HCT116 (cell line): ENCODE data around the gene OR1L8. TPM values are rescaled to one million over a fixed set of nuclear protein-coding genes. Genes with fewer than 3 reads are reported as not detected.

ENCODE experiments used
- ATAC-seq: fragments of 200-7000 bp; cut with Tn5 transposase; 2 replicates; pipeline ENCODE4 v1.9.1; 2020; ENCODE audit warnings: mild to moderate bottlenecking, moderate library complexity
- BruUV-seq: library from RNA; stranded (reverse); fragments of 400-500 nt; replicated peaks from 2 replicates; lab custom pipeline; 2021; lab: Mats Ljungman, UMichigan
- CTCF ChIA-PET: fragments of 300-600 bp; sonication (Branson Sonifier 250); formaldehyde crosslinking; loops from one replicate; lab custom pipeline; 2021; ENCODE audit warnings: antibody characterized with exemption; lab: Charles Lee
- POLR2A ChIA-PET: fragments of 300-600, 350-600 bp; sonication (Branson Sonifier 250); formaldehyde crosslinking; loops from one replicate; lab custom pipeline; 2021; ENCODE audit warnings: antibody characterized with exemption; lab: Charles Lee
- RAD21 ChIA-PET, 2 experiments: fragments of 300-600 bp; sonication (Branson Sonifier 250); formaldehyde crosslinking; loops; one replicate each; lab custom pipeline; 2023; ENCODE audit warnings: low total read pairs in 2 of 2; ENCODE audit not compliant: uncharacterized antibody in 2 of 2, unreplicated experiment in 2 of 2, low non-redundant PET in 1 of 2; lab: Charles Lee
- DNase-seq: peaks from one replicate; pipeline ENCODE4 v3.0.0-alpha.2; 2010; ENCODE audit warnings: low read depth, low spot score
- H2AFZ ChIP-seq: fragments of 200-600 bp; shearing (Covaris generic), sonication (generic); 2 replicates; pipeline ENCODE4 v1.6.1; 2017; ENCODE audit warnings: low read depth, mixed run types, mixed read lengths, antibody characterized with exemption, low read length; ENCODE audit not compliant: poor library complexity, severe bottlenecking
- H3K27ac ChIP-seq: 2 replicates; pipeline ENCODE4 v1.5.1; 2012; ENCODE audit warnings: low read depth, low read length
- H3K27me3 ChIP-seq: fragments of 200-600 bp; sonication (generic); 2 replicates; pipeline ENCODE4 v1.6.1; 2016; ENCODE audit warnings: mixed run types, low read length, mixed read lengths; ENCODE audit not compliant: insufficient read depth
- H3K36me3 ChIP-seq, 2 experiments: fragments of 200-500 bp in 1 of 2; fragments of 200-600 bp in 1 of 2; sonication (Bioruptor generic) in 1 of 2; sonication (generic) in 1 of 2; 2 replicates each; pipeline versions ENCODE4 v1.5.1 to v1.6.1; 2014 to 2016; ENCODE audit warnings: low read length in 2 of 2, inconsistent platforms in 1 of 2, mixed read lengths in 1 of 2, mixed run types in 1 of 2; ENCODE audit not compliant: insufficient read depth in 2 of 2, control insufficient read depth in 1 of 2
- H3K4me1 ChIP-seq, 2 experiments: fragments of 200-600 bp in 1 of 2; sonication (generic) in 1 of 2; 2 replicates each; pipeline versions ENCODE4 v1.5.1 to v1.6.1; 2012 to 2017; ENCODE audit warnings: low read length in 2 of 2, inconsistent platforms in 1 of 2, mild to moderate bottlenecking in 1 of 2, mixed read lengths in 1 of 2, mixed run types in 1 of 2, moderate library complexity in 1 of 2; ENCODE audit not compliant: insufficient read depth in 2 of 2, control insufficient read depth in 1 of 2
- H3K4me2 ChIP-seq: fragments of 200-600 bp; sonication (generic); 2 replicates; pipeline ENCODE4 v1.6.1; 2017; ENCODE audit warnings: mixed run types, low read length, mixed read lengths
- H3K4me3 ChIP-seq, 2 experiments: fragments of 200-600 bp in 1 of 2; sonication (generic) in 1 of 2; replicated peaks in 1 of 2; 2 replicates each; pipeline ENCODE4 v1.5.1; 2011 to 2016; ENCODE audit warnings: low read length in 2 of 2, control low read depth in 1 of 2, low read depth in 1 of 2, mild to moderate bottlenecking in 1 of 2, mixed read lengths in 1 of 2, mixed run types in 1 of 2
- H3K79me2 ChIP-seq: fragments of 200-600 bp; sonication (generic); 2 replicates; pipeline ENCODE4 v1.6.1; 2017; ENCODE audit warnings: mild to moderate bottlenecking, mixed run types, low read length, moderate library complexity, mixed read lengths; ENCODE audit not compliant: insufficient read depth
- H3K9ac ChIP-seq: fragments of 200-600 bp; sonication (generic); 2 replicates; pipeline ENCODE4 v1.6.1; 2016; ENCODE audit warnings: low read length, mixed read lengths
- H3K9me2 ChIP-seq: fragments of 200-600 bp; sonication (generic), shearing (Covaris generic); 2 replicates; pipeline ENCODE4 v1.6.1; 2017; ENCODE audit warnings: mixed run types, mild to moderate bottlenecking, moderate library complexity; ENCODE audit not compliant: insufficient read depth
- H3K9me3 ChIP-seq, 2 experiments: fragments of 200-500 bp in 1 of 2; fragments of 200-600 bp in 1 of 2; sonication (Bioruptor generic) in 1 of 2; sonication (generic) in 1 of 2; 2 replicates each; pipeline ENCODE4 v1.6.1; 2014 to 2017; ENCODE audit warnings: low read length in 2 of 2, mixed read lengths in 2 of 2, inconsistent platforms in 1 of 2, low read depth in 1 of 2, mild to moderate bottlenecking in 1 of 2, mixed run types in 1 of 2, moderate library complexity in 1 of 2; ENCODE audit not compliant: control insufficient read depth in 1 of 2, insufficient read depth in 1 of 2
- H4K20me1 ChIP-seq: fragments of 200-600 bp; sonication (generic), shearing (Covaris generic); 2 replicates; pipeline ENCODE4 v1.6.1; 2017; ENCODE audit warnings: mixed run types, mild to moderate bottlenecking, moderate library complexity; ENCODE audit not compliant: insufficient read depth
- ATF3 ChIP-seq: IDR thresholded peaks from 2 replicates; pipeline ENCODE4 v1.6.1; 2012
- CEBPB ChIP-seq: IDR thresholded peaks from 2 replicates; pipeline ENCODE4 v1.6.1; 2012; ENCODE audit warnings: low read depth
- EGR1 ChIP-seq: IDR thresholded peaks from 2 replicates; pipeline ENCODE4 v1.6.1; 2012; ENCODE audit warnings: low read depth
- ELF1 ChIP-seq: IDR thresholded peaks from 2 replicates; pipeline ENCODE4 v1.6.1; 2012; ENCODE audit warnings: low read depth, borderline replicate concordance
- EZH2 ChIP-seq: fragments of 200-600 bp; sonication (generic); IDR thresholded peaks from 2 replicates; pipeline ENCODE4 v1.6.1; 2017; ENCODE audit warnings: antibody characterized with exemption, mixed run types
- EZH2phosphoT487 ChIP-seq: fragments of 200-600 bp; IDR thresholded peaks from 2 replicates; pipeline ENCODE4 v1.6.1; 2018; ENCODE audit warnings: antibody characterized with exemption, borderline replicate concordance
- FOSL1 ChIP-seq: IDR thresholded peaks from 2 replicates; pipeline ENCODE4 v1.6.1; 2012; ENCODE audit warnings: low read depth
- JUND ChIP-seq: IDR thresholded peaks from 2 replicates; pipeline ENCODE4 v1.6.1; 2012
- MAX ChIP-seq: IDR thresholded peaks from 2 replicates; pipeline ENCODE4 v1.6.1; 2012
- RAD21 ChIP-seq: IDR thresholded peaks from 2 replicates; pipeline ENCODE4 v1.6.1; 2012; ENCODE audit warnings: low read depth, mild to moderate bottlenecking
- SIN3A ChIP-seq: IDR thresholded peaks from 2 replicates; pipeline ENCODE4 v1.6.1; 2012; ENCODE audit warnings: low read depth
- SP1 ChIP-seq: IDR thresholded peaks from 2 replicates; pipeline ENCODE4 v1.6.1; 2012; ENCODE audit warnings: low read depth
- TCF7L2 ChIP-seq: IDR thresholded peaks from 2 replicates; pipeline ENCODE4 v1.7.0; 2011; ENCODE audit warnings: borderline replicate concordance, inconsistent platforms; ENCODE audit not compliant: insufficient read depth, insufficient read length; ENCODE audit errors: extremely low read depth
- YY1 ChIP-seq: IDR thresholded peaks from 2 replicates; pipeline ENCODE4 v1.6.1; 2011; ENCODE audit warnings: low read length, low read depth, moderate library complexity, mild to moderate bottlenecking; ENCODE audit not compliant: insufficient replicate concordance; ENCODE audit errors: extremely low read depth
- ZBTB33 ChIP-seq: IDR thresholded peaks from 2 replicates; pipeline ENCODE4 v1.6.1; 2011; ENCODE audit warnings: mild to moderate bottlenecking, low read length, moderate library complexity; ENCODE audit not compliant: insufficient replicate concordance; ENCODE audit errors: extremely low read depth
- ZNF274 ChIP-seq: fragments of 200-500 bp; sonication (Bioruptor generic); IDR thresholded peaks from 2 replicates; pipeline ENCODE4 v1.6.1; 2014; ENCODE audit warnings: mild to moderate bottlenecking, low read depth, low read length, inconsistent platforms
- intact Hi-C: fragments of 100-400 bp; cut with micrococcal nuclease; formaldehyde crosslinking; loops from 2 replicates; pipeline ENCODE4 v1.10.0; 2022
- total RNA-seq: library from RNA; stranded (reverse); gene quantifications from one replicate; pipeline ENCODE4 v1.2.1, GENCODE V29; 2021; ENCODE audit not compliant: unreplicated experiment

The OR1L8 gene
- total RNA-seq, 1 experiment from 2014 or later = not detected

- DNase-seq (no peak), ATAC-seq (no peak)
- H3K4me2 ChIP-seq = no peak within 1 kb of the TSS
- intact Hi-C loops = no loop called here
- POLR2A ChIA-PET = no interaction called here
- H3K27ac ChIP-seq = no peak within 1 kb of the TSS
- H3K4me1 ChIP-seq = no peaks in the 10 kb centered on the region
- H3K9ac ChIP-seq = no peak within 1 kb of the TSS
- RAD21 ChIA-PET = no interaction called here
- no peak for TF ChIP-seq TCF7L2
- TF ChIP-seq ATF3 = no peak
- no peak for TF ChIP-seq MAX
- no peak for TF ChIP-seq JUND
- TF ChIP-seq SP1 = no peak
- TF ChIP-seq CEBPB = no peak
- TF ChIP-seq ZNF274 = no peak
- no peak for TF ChIP-seq EZH2phosphoT487
- no peak for TF ChIP-seq SIN3A
- no peak for TF ChIP-seq EGR1
- H3K9me2 ChIP-seq = no peaks in the 10 kb centered on the region
- no peak within 1 kb of the TSS for H3K4me3 ChIP-seq
- no TSS peak for BruUV-seq
- H4K20me1 ChIP-seq = no peaks in the 10 kb centered on the region
- H3K36me3 ChIP-seq = no peaks in the 10 kb centered on the region
- CTCF ChIA-PET = no interaction called here
- no peaks in the 10 kb centered on the region for H3K9me3 ChIP-seq
- no peak within 1 kb of the TSS for H2AFZ ChIP-seq
- H3K27me3 ChIP-seq = peaks cover 61% of the 10 kb centered on the region
- no peaks in the 10 kb centered on the region for H3K79me2 ChIP-seq
Measured at GRCh38 chr9:122518841-122519240, 64.3 kb downstream of the OR1L8 start, which contains the start of gene OR1J4. OR1J4 (plus strand) TSS chr9:122519141; CDS start chr9:122519141, 0 bp downstream.

GRCh38 chr9:122518226-122518625, 65.0 kb downstream of the OR1L8 start:
- CTCF ChIA-PET = interaction anchor here (1.7 kb wide), 1 partner anchor 20 kb away, joined by 6 read pairs; no protein-coding TSS in a partner anchor
- RAD21 ChIA-PET = no interaction called here

More at GRCh38 chr9:122518226-122518625, 65.0 kb downstream of the OR1L8 start:
- Histone ChIP-seq H4K20me1 (no peaks in the 10 kb centered on the region), H3K9me3 (no peaks in the 10 kb centered on the region), H3K79me2 (no peaks in the 10 kb centered on the region), H3K36me3 (no peaks in the 10 kb centered on the region), H3K4me1 (no peaks in the 10 kb centered on the region), H3K9me2 (no peaks in the 10 kb centered on the region), H3K27ac (no peak overlapping the region), H3K27me3 (peaks cover 62% of the 10 kb centered on the region), H3K4me3 (no peak overlapping the region), H3K9ac (no peak overlapping the region), H2AFZ (no peak overlapping the region), H3K4me2 (no peak overlapping the region)
- POLR2A ChIA-PET = no interaction called here
- intact Hi-C loops = no loop called here
- TF ChIP-seq EZH2 (no peak), MAX (no peak), SP1 (no peak), ATF3 (no peak), ELF1 (no peak), FOSL1 (no peak), CEBPB (no peak), YY1 (no peak), EGR1 (no peak), EZH2phosphoT487 (no peak), RAD21 (no peak), ZNF274 (no peak), ZBTB33 (no peak)
- ATAC-seq = no peak
- no peak for DNase-seq
- BruUV-seq = no TSS peak
